CD4-positive, alpha-beta T cell (primary cell): Measurements from ENCODE around the gene STK32B. TPM values are rescaled to one million over a fixed set of nuclear protein-coding genes. Genes with fewer than 3 reads are reported as not detected.

Experiments
- ATAC-seq: fragments of 200-7000 bp; cut with Tn5 transposase; one replicate; pipeline ENCODE4 v1.10.0; 2022; ENCODE audit warnings: mild to moderate bottlenecking; ENCODE audit not compliant: poor library complexity
- CTCF ChIA-PET: fragments of 350-600 bp; sonication (Branson Sonifier 250); formaldehyde crosslinking; loops from one replicate; lab custom pipeline; 2021; ENCODE audit warnings: antibody characterized with exemption, inconsistent platforms; lab: Charles Lee
- POLR2A ChIA-PET: fragments of 350-600 bp; sonication (Branson Sonifier 250); formaldehyde crosslinking; loops from one replicate; lab custom pipeline; 2021; ENCODE audit warnings: antibody characterized with exemption, inconsistent platforms; lab: Charles Lee
- DNase-seq, 14 experiments: peaks; one replicate each; pipeline ENCODE4 v3.0.0-alpha.2; 2013 to 2020; ENCODE audit warnings: mixed read lengths in 2 of 14
- H3K27ac ChIP-seq, 2 donors: one replicate each; pipeline versions ENCODE4 v1.5.1 to v1.7.0; 2013; ENCODE audit warnings: low read length in 2 of 2, low read depth in 1 of 2, mild to moderate bottlenecking in 1 of 2
- H3K27me3 ChIP-seq, 2 experiments: 1 replicate in 1 of 2; 2 replicates in 1 of 2; pipeline versions ENCODE4 v1.6.1 to v1.7.0; 2013; ENCODE audit warnings: low read length in 2 of 2, control low read depth in 1 of 2, mild to moderate bottlenecking in 1 of 2, moderate library complexity in 1 of 2; ENCODE audit not compliant: insufficient read depth in 2 of 2, control insufficient read depth in 1 of 2
- H3K36me3 ChIP-seq: one replicate; pipeline ENCODE4 v1.6.1; 2013; ENCODE audit warnings: low read length, control low read depth; ENCODE audit not compliant: insufficient read depth
- H3K4me1 ChIP-seq: one replicate; pipeline ENCODE4 v1.6.1; 2013; ENCODE audit warnings: low read length, control low read depth; ENCODE audit not compliant: insufficient read depth
- H3K4me3 ChIP-seq: one replicate; pipeline ENCODE4 v1.5.1; 2013; ENCODE audit warnings: mild to moderate bottlenecking, low read length, moderate library complexity
- H3K9me3 ChIP-seq, 2 experiments: 1 replicate in 1 of 2; 2 replicates in 1 of 2; pipeline versions ENCODE4 v1.6.1 to v1.7.0; 2013; ENCODE audit warnings: low read length in 2 of 2, mild to moderate bottlenecking in 2 of 2, control low read depth in 1 of 2, moderate library complexity in 1 of 2; ENCODE audit not compliant: control insufficient read depth in 1 of 2, insufficient read depth in 1 of 2
- H3K27ac Mint-ChIP-seq: one replicate; pipeline ENCODE4 v1.8.0; 2020; ENCODE audit warnings: mixed read lengths
- H3K27me3 Mint-ChIP-seq: one replicate; pipeline ENCODE4 v1.8.0; 2021; ENCODE audit warnings: mixed read lengths
- H3K36me3 Mint-ChIP-seq: one replicate; pipeline ENCODE4 v1.8.0; 2021; ENCODE audit warnings: low read depth, mixed read lengths
- H3K4me1 Mint-ChIP-seq: one replicate; pipeline ENCODE4 v1.8.0; 2021; ENCODE audit warnings: low read depth, mixed read lengths
- H3K4me3 Mint-ChIP-seq: one replicate; pipeline ENCODE4 v1.8.0; 2020; ENCODE audit warnings: mild to moderate bottlenecking, mixed read lengths
- H3K9me3 Mint-ChIP-seq: one replicate; pipeline ENCODE4 v1.8.0; 2020; ENCODE audit warnings: mixed read lengths
- intact Hi-C, 2 experiments: fragments of 100-400 bp; cut with DNase I in 1 of 2; cut with micrococcal nuclease in 1 of 2; formaldehyde crosslinking; loops; one replicate each; pipeline versions ENCODE4 v1.15.1 to v1.9.0; 2023 to 2025; cut with DNase I, micrococcal nuclease
- total RNA-seq, 174 experiments: library from RNA in 2 of 174; stranded (reverse) in 2 of 174; gene quantifications; one replicate each; pipeline ENCODE4 v1.2.3 and lab custom pipeline; 2021 to 2026
- TF ChIP-seq, protein P1 (sequence below): fragments of 200-600 bp; IDR thresholded peaks from one replicate; pipeline ENCODE4 v1.8.0; 2022; ENCODE audit warnings: antibody characterized with exemption, mild to moderate bottlenecking

STK32B gene
- total RNA-seq, 2 experiments from 2014 or later = not detected

DNA sequence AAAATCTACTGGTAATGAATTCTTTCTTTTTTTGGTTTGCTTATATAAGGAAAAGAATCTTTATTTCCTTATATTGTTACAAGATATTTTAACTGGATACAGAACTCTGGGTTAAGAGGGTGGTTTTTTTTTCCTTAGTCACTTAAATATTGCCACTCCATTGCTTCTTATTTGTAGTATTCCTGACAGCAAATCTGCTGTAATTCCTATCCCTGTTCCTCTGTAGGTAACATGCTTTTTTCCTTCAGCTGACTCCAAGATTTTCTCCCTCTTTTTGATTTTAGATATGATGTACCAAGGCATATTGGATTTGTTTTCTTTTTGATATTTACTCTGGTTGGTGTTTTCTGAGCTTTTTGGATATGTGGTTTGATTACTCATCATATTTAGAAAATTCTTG, 378.5 kb downstream of the STK32B start:
- Histone ChIP-seq H3K36me3 (no peaks in the 10 kb centered on the region), H3K4me3 (no peak overlapping the region), H3K27ac (no peak overlapping the region), H3K9me3 (peaks cover 0 to 3% of the 10 kb centered on the region in 2 experiments), H3K4me1 (no peaks in the 10 kb centered on the region), H3K27me3 (no peaks in the 10 kb centered on the region)
- CTCF ChIA-PET = no interaction called here
- H3K36me3 Mint-ChIP-seq = no peaks in the 10 kb centered on the region
- POLR2A ChIA-PET = no interaction called here
- H3K27me3 Mint-ChIP-seq = peaks cover 4% of the 10 kb centered on the region
- TF ChIP-seq, protein P1, sequence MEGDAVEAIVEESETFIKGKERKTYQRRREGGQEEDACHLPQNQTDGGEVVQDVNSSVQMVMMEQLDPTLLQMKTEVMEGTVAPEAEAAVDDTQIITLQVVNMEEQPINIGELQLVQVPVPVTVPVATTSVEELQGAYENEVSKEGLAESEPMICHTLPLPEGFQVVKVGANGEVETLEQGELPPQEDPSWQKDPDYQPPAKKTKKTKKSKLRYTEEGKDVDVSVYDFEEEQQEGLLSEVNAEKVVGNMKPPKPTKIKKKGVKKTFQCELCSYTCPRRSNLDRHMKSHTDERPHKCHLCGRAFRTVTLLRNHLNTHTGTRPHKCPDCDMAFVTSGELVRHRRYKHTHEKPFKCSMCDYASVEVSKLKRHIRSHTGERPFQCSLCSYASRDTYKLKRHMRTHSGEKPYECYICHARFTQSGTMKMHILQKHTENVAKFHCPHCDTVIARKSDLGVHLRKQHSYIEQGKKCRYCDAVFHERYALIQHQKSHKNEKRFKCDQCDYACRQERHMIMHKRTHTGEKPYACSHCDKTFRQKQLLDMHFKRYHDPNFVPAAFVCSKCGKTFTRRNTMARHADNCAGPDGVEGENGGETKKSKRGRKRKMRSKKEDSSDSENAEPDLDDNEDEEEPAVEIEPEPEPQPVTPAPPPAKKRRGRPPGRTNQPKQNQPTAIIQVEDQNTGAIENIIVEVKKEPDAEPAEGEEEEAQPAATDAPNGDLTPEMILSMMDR = no peak
- ATAC-seq = no peak
- no peaks in the 10 kb centered on the region for H3K4me1 Mint-ChIP-seq
- no peak overlapping the region for H3K27ac Mint-ChIP-seq
- no peak overlapping the region for H3K4me3 Mint-ChIP-seq
- intact Hi-C loops = no loop called here
- no peaks in the 10 kb centered on the region for H3K9me3 Mint-ChIP-seq
- DNase-seq = no peak

DNA sequence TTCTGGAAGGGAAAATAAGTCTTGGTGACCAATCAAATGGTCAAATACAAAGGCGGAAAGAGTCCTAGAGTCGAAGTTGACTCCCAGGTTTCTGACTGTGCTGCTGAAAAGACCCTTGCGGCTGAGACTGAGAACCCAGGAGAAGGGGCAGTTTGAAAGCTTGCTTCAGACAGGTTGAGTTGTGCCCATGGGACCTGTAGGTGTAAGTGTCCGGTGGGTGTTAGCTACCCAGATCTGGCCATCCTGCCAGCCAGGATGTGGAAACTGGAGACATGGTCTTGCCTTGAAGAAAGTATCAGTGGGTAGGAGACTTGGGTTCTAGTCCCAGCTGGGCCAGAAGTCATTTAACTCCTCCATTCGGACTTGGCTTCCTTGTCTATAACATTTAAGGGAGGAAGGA, 381.9 kb downstream of the STK32B start:
- TF ChIP-seq, protein P1 = no peak
- CTCF ChIA-PET = no interaction called here
- peaks cover 4% of the 10 kb centered on the region for H3K27me3 Mint-ChIP-seq

DNA sequence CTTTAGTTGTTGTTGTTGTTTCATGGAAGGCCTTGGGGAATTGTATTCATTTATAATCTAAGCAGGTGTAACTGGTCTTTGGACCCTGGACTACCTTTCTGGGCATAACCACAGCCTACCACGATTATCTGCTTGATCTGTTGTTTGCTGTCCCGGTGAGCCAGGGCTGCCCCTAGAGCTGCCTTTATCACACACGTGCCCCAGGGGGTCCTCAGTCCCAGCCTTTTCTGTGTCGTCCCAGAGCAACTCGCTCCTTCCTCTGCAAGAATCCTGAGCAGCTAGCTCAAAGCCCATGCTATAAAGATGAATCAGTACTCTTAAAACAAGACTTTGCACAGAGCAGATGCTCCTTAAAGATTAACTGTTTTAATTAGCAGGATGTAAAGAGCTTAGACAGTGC, 383.9 kb downstream of the STK32B start:
- TF ChIP-seq, protein P1 = no peak
- ChIA-PET CTCF (no interaction called here), POLR2A (no interaction called here)
- DNase-seq (no peak), ATAC-seq (no peak)
- H3K36me3 Mint-ChIP-seq = no peaks in the 10 kb centered on the region
- Histone ChIP-seq H3K9me3 (peaks cover 0 to 11% of the 10 kb centered on the region in 2 experiments), H3K4me3 (no peak overlapping the region), H3K27ac (no peak overlapping the region), H3K36me3 (no peaks in the 10 kb centered on the region), H3K27me3 (no peaks in the 10 kb centered on the region), H3K4me1 (no peaks in the 10 kb centered on the region)
- H3K9me3 Mint-ChIP-seq = no peaks in the 10 kb centered on the region
- no peak overlapping the region for H3K27ac Mint-ChIP-seq
- H3K4me1 Mint-ChIP-seq = no peaks in the 10 kb centered on the region
- no peak overlapping the region for H3K4me3 Mint-ChIP-seq
- intact Hi-C loops = no loop called here
- peaks cover 4% of the 10 kb centered on the region for H3K27me3 Mint-ChIP-seq

More for the DNA sequence above, 381.9 kb downstream of the STK32B start:
- ATAC-seq = no peak
- H3K4me1 ChIP-seq = no peaks in the 10 kb centered on the region
- POLR2A ChIA-PET = no interaction called here
- Mint-ChIP-seq H3K36me3 (no peaks in the 10 kb centered on the region), H3K27ac (no peak overlapping the region), H3K9me3 (no peaks in the 10 kb centered on the region), H3K4me1 (no peaks in the 10 kb centered on the region), H3K4me3 (no peak overlapping the region)
- H3K9me3 ChIP-seq = peaks cover 0 to 11% of the 10 kb centered on the region in 2 experiments
- no peaks in the 10 kb centered on the region for H3K27me3 ChIP-seq
- intact Hi-C loops = no loop called here
- no peak overlapping the region for H3K27ac ChIP-seq
- H3K36me3 ChIP-seq = no peaks in the 10 kb centered on the region
- no peak overlapping the region for H3K4me3 ChIP-seq
- no peak for DNase-seq
